Hematopoietic multipotent progenitor cell treated with erythropoietin and hydrocortisone succinate and interleukin-3 and kit ligand, for 4 days (in vitro differentiated cells): ENCODE data around the gene KDM5C.

Source experiments
- DNase-seq: peaks from one replicate; pipeline ENCODE4 v3.0.0-alpha.2; 2015

The KDM5C gene

GRCh38 chrX:53250556-53250955 is 25.5 kb upstream of the KDM5C start:
- DNase-seq = no peak

- peak; percentile 33 for DNase-seq
These were observed 24.5 kb upstream of the KDM5C start for GRCh38 chrX:53249408-53250042.

GRCh38 chrX:53247928-53248327 is 22.9 kb upstream of the KDM5C start:
- no peak for DNase-seq

- no peak for DNase-seq
These were observed 21.2 kb upstream of the KDM5C start for GRCh38 chrX:53246231-53246630.

DNA sequence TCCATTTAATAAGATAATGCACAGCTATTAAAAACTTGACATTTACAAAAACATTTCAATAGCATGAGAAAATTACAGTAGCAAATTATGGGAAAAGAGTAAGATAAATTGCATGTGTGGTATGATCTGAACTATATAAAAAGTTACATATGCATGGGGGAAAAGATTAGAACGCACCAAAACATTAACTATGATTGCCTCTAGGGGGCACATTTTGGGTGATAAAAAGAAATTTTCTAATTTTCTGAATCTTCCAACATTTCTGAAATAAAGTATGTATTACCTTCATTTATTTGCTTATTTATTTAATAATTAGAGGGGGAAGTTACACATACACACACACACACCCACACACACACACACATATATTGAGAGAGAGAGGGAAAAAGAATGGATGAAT is 19.6 kb upstream of the KDM5C start:
- peak; percentile 32 for DNase-seq

DNA sequence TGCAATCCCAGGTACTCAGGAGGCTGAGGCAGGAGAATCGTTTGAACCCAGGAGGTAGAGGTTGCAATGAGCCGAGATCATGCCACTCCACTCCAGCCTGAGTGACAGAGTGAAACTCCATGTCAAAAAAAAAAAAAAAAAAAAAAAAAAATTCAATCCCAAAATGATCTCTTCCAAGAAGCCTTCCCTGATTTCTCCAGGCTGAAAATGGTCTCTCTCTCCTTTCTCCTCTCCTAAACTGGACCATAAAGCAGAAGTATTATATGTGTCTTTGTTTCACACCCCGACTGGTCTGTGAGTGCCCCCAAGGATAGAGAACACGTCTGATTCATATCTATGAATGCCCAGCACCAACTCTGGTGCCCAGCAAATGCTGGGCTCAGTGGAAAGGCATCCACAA is 17.3 kb upstream of the KDM5C start:
- no peak for DNase-seq

GRCh38 chrX:53241558-53241957 is 16.6 kb upstream of the KDM5C start:
- DNase-seq = no peak

DNA sequence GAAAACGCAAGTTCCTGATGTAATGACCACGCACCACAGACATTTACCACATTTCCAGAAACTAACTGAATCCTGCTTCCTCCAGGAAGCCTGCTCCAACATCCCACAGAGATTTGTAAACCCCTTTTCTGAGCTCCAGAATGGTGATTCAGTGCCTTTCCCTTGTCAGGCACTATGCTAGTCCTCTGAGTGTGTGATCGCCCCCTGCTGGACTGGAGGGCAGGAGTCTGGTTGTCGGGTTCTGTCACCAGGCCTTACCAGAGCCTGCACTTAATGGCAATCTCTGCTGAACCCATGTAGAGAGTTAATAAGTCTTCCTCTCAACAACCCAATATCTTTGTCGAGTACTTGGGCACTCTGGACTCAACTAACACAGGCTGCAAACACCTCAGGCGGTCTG is 14.5 kb upstream of the KDM5C start:
- peak; percentile 50 for DNase-seq

DNA sequence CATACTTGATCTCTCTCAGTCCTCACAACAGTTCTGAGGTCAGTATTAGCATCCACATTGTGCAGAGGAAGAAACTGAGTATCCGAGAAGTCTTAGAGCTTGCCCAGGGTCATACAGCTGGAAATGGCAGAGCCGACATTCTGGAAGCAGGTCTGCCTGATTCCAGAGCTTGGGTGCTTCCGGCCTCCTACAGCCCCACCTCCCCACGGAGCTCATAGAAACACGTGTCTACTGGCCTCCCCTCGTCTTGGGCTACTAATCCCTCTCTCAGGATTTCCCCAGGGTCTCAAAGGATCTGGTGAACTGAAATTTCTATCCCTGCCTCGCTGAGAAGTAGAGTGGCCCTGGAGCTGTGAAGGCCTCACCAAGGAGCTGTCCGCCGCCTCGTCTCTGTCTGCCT is 12.0 kb upstream of the KDM5C start:
- DNase-seq = no peak

DNA sequence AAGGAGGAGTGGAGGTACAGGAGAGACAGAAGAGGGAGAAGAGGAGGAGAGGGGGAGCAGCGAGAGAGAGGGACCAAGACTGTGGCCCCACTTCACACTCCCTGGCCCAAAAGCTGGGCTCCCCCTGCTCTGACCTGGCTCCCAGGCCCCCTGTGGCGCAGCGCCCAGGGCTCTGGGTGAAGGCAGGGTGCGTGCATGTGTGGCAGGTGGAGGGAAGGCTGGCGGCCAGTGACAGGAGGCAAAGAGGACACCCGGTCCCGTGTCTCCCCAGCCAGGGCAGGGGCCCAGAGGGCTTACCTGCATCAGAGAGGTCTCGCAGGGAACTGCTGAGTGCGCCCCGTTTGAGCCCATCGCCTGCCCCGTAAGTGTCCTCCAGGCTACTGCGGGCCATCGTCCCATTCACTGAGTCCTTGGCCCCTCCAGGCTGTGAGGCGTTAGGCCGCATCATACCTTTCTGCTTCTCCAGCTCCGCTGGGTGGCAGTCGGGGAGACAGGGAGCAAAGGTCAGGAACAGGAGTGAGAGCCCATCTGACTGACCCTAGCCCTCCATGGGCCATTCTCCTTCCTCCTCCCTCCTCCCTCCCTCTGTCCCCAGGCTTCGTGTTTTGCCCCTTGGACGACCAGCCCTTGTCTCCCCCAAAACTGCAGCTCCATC is 11.1 kb upstream of the KDM5C start:
- no peak for DNase-seq

DNA sequence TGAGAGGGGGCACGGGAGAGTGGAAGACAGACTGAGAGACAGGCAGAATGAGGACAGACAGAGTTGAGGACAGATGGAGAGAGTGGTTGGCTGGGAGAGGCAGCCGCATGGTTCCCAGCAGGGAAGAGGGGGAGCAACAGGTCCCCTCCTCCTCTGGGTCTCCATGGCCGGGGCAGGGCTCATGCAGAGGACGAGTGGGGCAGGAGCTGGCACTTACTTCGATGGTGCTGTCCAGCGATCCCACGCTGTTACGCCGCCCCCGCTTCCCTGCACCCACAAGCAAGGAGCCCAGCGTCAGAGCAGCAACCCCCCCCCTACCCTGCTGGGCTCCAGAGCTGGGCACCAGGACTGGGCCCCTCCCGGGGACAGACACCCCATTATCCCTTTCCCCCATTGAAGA is 10.6 kb upstream of the KDM5C start:
- DNase-seq = no peak

GRCh38 chrX:53234484-53234883 is 9.5 kb upstream of the KDM5C start:
- DNase-seq = no peak

- no peak for DNase-seq
These were observed 8.5 kb upstream of the KDM5C start for GRCh38 chrX:53233536-53233935.

- DNase-seq = peak; percentile 8
These were observed 5.1 kb upstream of the KDM5C start for GRCh38 chrX:53230116-53230515.

DNA sequence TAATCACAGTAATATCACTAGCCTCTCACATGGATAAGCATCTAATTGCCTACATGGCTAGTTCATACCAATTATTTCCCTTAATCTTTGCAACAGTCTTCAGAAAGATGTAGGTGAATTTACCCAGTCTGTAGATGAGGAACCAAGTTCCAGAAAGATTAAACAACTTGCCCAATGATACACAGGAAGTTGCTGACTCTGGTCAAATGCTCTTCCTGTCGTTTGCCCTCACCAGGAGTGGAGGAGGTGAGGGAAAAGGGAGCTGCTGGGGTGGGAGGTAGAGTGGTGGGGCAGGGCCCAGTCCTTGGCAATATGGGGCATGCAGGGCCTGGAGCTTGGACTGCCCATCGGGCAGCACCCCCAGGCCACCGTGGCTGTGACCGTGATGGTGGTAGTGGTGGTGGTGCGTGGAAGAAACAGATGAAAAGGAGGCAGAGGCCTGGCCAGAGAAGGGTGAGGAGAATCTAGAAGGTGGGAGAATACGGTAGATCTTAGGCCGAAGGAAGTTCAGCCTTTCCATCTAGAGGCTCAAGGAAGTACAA is 2.3 kb upstream of the KDM5C start:
- peak; percentile 25 for DNase-seq

DNA sequence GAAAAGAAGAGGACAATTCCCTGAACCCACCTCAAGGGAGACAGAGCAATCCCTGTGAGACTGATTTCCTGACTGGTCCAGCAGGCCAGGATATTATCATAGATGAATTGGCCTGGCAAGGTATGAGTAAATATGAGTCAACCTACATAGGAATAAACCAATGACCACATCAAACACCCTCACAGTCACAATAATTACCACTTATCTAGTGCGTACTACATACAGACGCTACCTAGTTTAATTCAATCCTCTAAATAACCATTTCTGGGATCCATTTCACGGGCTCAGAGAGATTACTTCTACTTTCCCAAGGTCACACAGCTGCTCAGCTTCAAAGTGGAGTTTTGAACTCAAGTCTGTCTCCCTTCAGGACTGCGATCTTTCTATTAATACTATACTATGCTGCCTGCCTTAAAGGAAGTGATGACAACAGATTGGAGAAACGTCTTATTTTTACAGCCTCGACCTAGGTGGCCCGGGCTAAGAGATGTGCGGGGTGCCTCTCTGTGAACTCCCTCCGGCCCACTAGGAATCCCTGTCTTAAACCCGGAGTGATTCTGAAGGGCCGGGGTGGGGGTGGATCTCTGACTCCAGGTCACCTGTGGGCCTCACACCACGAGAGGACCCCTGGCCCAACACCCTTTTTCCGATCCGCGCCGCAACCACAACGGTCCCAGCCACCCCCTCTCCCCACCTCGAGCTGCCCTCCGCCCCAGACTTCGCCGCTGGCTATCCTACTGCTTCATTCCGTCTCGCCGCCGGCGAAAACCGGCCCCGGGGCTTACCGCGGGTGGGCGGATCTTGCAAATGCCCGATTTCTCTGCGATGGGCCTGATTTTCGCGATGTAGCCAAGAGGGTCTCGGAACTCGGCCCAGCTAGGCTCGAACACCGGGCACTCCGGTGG is 800 bp downstream of the KDM5C start:
- peak; percentile 3 for DNase-seq

DNA sequence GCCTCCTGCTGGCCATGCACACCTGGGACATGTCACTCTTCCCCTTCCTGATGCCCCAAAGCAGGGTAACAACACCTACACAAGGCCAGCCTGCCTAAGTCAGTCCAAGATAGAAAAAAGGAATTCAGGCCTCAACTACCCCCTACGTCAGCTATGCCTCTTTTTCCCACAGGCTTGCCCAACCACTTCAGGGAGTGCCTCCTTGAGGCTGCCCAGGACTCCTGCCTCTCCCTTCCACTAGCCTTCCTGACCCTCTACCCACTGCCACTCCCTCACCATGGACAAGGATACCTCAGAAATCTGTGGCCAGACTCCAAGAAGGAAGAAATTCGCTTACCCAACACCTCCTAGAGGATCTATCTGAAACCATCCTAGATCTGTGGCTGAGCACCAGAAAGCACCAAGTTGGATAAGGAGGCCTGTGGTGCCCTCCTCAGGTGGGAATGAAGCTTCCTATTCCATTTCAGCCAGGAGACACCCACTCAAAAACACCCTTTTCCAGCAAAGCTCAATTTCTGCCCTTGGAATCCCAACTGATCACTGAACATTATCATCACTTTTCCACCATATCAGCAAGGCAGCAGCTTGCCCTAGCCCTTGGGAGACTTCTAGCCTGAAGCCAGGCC is 1.8 kb downstream of the KDM5C start:
- peak; percentile 9 for DNase-seq

DNA sequence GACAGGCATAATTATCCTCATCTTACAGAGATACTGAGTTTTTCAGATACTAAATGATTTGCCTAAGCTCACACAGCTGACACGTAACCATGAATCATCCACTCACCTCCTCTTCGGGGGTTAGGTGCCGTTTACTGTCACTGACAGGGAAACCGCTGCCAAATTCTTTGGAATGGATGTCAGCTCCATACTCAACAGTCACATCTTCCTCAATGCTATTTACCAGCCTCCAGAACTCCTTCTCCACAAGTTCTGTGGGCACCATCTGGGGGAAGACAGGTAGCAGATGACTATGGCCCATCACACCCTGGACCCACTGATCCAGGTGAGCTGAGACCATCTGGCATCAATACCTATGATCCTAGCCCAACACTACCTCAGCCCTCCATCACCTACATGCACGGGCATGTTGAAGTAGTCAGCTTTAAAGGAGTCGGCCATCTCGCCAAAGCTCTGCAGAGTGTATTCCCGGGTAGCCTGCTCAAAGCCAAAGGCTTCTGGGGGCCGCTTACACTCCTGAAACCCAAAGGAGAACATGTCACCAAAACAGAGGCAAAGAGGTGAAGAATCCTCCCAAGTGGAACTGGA is 13.5 kb downstream of the KDM5C start:
- no peak for DNase-seq

GRCh38 chrX:53196678-53197077 is 28.3 kb downstream of the KDM5C start:
- DNase-seq = no peak

GRCh38 chrX:53195401-53195800 is 29.6 kb downstream of the KDM5C start:
- no peak for DNase-seq

DNA sequence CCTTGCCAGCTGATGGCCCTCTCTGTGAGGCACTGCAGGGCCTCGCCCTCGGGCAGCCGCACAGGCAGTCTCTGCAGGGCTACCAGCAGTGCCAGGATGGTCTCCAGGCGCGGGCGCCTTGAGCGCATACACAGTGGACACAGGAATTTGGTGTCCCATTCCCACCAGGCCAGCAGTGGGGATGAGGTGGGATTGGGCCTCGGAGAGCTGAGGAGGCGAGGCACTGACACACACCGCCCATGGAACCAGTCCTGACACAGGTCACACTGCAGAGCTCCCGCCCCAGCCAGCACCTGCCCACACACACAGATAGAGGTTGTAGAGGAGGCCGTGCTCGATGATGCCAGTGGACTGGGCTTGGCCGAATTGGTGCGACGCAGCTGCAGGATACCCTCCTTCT is 30.7 kb downstream of the KDM5C start:
- DNase-seq = no peak

DNA sequence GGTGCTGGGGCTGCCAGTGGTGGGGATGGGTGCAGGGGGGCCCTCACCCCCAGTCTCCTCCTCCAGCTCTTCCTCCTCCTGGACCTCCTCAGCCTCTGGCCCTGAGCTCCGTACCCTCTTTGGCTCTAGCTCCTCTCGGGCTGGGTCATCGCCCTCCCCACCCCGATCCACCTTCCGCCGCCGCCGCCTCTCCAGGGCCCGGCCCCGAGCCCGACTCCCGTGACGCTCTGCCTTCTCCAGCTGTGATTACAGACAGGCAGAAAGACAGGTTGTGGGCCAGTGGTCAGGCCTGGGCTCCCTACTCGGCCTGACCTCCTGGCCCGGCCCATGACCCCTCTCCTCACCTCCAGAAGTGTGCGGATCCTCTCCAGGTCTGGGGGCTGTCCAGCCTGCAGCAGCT is 31.9 kb downstream of the KDM5C start:
- no peak for DNase-seq
